ENCODE data around the gene DTL. TPM values are rescaled to one million over a fixed set of nuclear protein-coding genes. Genes with fewer than 3 reads are reported as not detected.

DTL gene
- polyA plus RNA-seq, 1 of the 3 experiments (the other 2 are of a cell fraction), result 9.3 TPM

- no peaks in the 10 kb centered on the region; the same call in 1 of the 2 replicates for H3K79me2 ChIP-seq (ENCODE audit: insufficient read depth)
- no peak overlapping the region for H3K9ac ChIP-seq
- no peak for DNase-seq
- no peaks in the 10 kb centered on the region for H4K20me1 ChIP-seq (ENCODE audit: insufficient read depth)
- no peaks in the 10 kb centered on the region for H3K27me3 ChIP-seq (ENCODE audit: insufficient read depth)
- 79% methylated on average over 2 of the region's 2 CpGs for WGBS (ENCODE audit: low lambda C conversion rate)
- CTCF ChIA-PET, result interaction anchor here (0.8 to 3.5 kb wide), 5 partner anchors 8 to 316 kb away, joined by 3 to 46 read pairs (median 4); partner anchors contain the start of genes DTL and INTS7
- H3K9me3 ChIP-seq, result no peaks in the 10 kb centered on the region
- H3K4me3 ChIP-seq (ENCODE audit: low read depth in 2 of 2, low read length in 1 of 2), result no peak overlapping the region
- POLR2A ChIA-PET, result no interaction called here
- TF ChIP-seq NFIC (IDR thresholded peaks at IDR 0.05; ENCODE audit: borderline replicate concordance) (no peak), MEF2A (IDR thresholded peaks at IDR 0.05; ENCODE audit: borderline replicate concordance, low read depth) (no peak), RCOR1 (IDR thresholded peaks at IDR 0.05; ENCODE audit: low read length) (no peak)
- TF ChIP-seq, protein P1, sequence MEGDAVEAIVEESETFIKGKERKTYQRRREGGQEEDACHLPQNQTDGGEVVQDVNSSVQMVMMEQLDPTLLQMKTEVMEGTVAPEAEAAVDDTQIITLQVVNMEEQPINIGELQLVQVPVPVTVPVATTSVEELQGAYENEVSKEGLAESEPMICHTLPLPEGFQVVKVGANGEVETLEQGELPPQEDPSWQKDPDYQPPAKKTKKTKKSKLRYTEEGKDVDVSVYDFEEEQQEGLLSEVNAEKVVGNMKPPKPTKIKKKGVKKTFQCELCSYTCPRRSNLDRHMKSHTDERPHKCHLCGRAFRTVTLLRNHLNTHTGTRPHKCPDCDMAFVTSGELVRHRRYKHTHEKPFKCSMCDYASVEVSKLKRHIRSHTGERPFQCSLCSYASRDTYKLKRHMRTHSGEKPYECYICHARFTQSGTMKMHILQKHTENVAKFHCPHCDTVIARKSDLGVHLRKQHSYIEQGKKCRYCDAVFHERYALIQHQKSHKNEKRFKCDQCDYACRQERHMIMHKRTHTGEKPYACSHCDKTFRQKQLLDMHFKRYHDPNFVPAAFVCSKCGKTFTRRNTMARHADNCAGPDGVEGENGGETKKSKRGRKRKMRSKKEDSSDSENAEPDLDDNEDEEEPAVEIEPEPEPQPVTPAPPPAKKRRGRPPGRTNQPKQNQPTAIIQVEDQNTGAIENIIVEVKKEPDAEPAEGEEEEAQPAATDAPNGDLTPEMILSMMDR (IDR thresholded peaks at IDR 0.05), result no peak
- TF ChIP-seq, protein P2, sequence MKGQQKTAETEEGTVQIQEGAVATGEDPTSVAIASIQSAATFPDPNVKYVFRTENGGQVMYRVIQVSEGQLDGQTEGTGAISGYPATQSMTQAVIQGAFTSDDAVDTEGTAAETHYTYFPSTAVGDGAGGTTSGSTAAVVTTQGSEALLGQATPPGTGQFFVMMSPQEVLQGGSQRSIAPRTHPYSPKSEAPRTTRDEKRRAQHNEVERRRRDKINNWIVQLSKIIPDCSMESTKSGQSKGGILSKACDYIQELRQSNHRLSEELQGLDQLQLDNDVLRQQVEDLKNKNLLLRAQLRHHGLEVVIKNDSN (IDR thresholded peaks at IDR 0.05; ENCODE audit: borderline replicate concordance, low read depth), result no peak
- no peak overlapping the region for H3K4me2 ChIP-seq
- H3F3A ChIP-seq (replicated peaks; ENCODE audit: insufficient read depth), result no peaks in the 10 kb centered on the region
- H3K9me2 ChIP-seq, result no peaks in the 10 kb centered on the region
- no peak overlapping the region for H2AFZ ChIP-seq (ENCODE audit: low read depth)
- H3K36me3 ChIP-seq (replicated peaks in 1 of 2; ENCODE audit: control insufficient read depth in 1 of 2, insufficient read depth in 2 of 2, low read length in 1 of 2), result peaks cover 25 to 56% of the 10 kb centered on the region in 2 experiments
- no peak overlapping the region for H3K27ac ChIP-seq (ENCODE audit: low read depth in 2 of 2, low read length in 1 of 2)
- no peaks in the 10 kb centered on the region for H3K4me1 ChIP-seq (ENCODE audit: control insufficient read depth in 1 of 2, insufficient read depth in 2 of 2, low read depth in 1 of 2, low read length in 1 of 2)
Measured at GRCh38 chr1:212013672-212014071, 21.9 kb upstream of the DTL start.

- Histone ChIP-seq H3K27ac (ENCODE audit: low read depth in 2 of 2, low read length in 1 of 2) (no peak overlapping the region), H3K79me2 (ENCODE audit: insufficient read depth) (peaks cover 35% of the 10 kb centered on the region), H3F3A (replicated peaks; ENCODE audit: insufficient read depth) (no peaks in the 10 kb centered on the region), H3K9me3 (no peaks in the 10 kb centered on the region), H3K4me2 (no peak overlapping the region), H3K9ac (no peak overlapping the region), H3K4me1 (ENCODE audit: control insufficient read depth in 1 of 2, insufficient read depth in 2 of 2, low read depth in 1 of 2, low read length in 1 of 2) (peaks cover 0 to 2% of the 10 kb centered on the region in 2 experiments; a peak in 1 of 4 replicates), H3K9me2 (no peaks in the 10 kb centered on the region), H2AFZ (ENCODE audit: low read depth) (no peak overlapping the region), H4K20me1 (ENCODE audit: insufficient read depth) (no peaks in the 10 kb centered on the region), H3K27me3 (ENCODE audit: insufficient read depth) (no peaks in the 10 kb centered on the region), H3K4me3 (ENCODE audit: low read depth in 2 of 2, low read length in 1 of 2) (no peak overlapping the region), H3K36me3 (replicated peaks in 1 of 2; ENCODE audit: control insufficient read depth in 1 of 2, insufficient read depth in 2 of 2, low read length in 1 of 2) (peaks cover 17 to 36% of the 10 kb centered on the region in 2 experiments)
- WGBS (ENCODE audit: low lambda C conversion rate), result 89% methylated on average over 2 of the region's 2 CpGs
- CTCF ChIA-PET, result interaction anchor here (3.7 kb wide), 1 partner anchor 13 kb away, joined by 28 read pairs; the partner anchor contains the start of genes DTL and INTS7
- DNase-seq, result no peak
- TF ChIP-seq FOXM1 (IDR thresholded peaks at IDR 0.05; ENCODE audit: low read depth) (no peak), RCOR1 (IDR thresholded peaks at IDR 0.05; ENCODE audit: low read length) (no peak), RAD21 (IDR thresholded peaks at IDR 0.05; ENCODE audit: low read length) (no peak), MXI1 (IDR thresholded peaks at IDR 0.05; ENCODE audit: low read depth, low read length) (no peak), CHD2 (IDR thresholded peaks at IDR 0.05; ENCODE audit: low read length, partially characterized antibody) (no peak), POLR2AphosphoS5 (IDR thresholded peaks at IDR 0.05; ENCODE audit: low read depth, low read length) (no peak), FOXJ3 (CRISPR knock-in tag; IDR thresholded peaks at IDR 0.05) (no peak), TCF12 (IDR thresholded peaks at IDR 0.05) (no peak), ZBTB33 (IDR thresholded peaks at IDR 0.05; ENCODE audit: borderline replicate concordance, low read depth) (no peak), SIN3A (IDR thresholded peaks at IDR 0.05; ENCODE audit: borderline replicate concordance, low read depth, low read length) (no peak), RXRA (IDR thresholded peaks at IDR 0.05; ENCODE audit: borderline replicate concordance, low read depth) (no peak), RFX5 (IDR thresholded peaks at IDR 0.05; ENCODE audit: low read length) (no peak)
- TF ChIP-seq, protein P3, sequence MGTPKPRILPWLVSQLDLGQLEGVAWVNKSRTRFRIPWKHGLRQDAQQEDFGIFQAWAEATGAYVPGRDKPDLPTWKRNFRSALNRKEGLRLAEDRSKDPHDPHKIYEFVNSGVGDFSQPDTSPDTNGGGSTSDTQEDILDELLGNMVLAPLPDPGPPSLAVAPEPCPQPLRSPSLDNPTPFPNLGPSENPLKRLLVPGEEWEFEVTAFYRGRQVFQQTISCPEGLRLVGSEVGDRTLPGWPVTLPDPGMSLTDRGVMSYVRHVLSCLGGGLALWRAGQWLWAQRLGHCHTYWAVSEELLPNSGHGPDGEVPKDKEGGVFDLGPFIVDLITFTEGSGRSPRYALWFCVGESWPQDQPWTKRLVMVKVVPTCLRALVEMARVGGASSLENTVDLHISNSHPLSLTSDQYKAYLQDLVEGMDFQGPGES (IDR thresholded peaks at IDR 0.05; ENCODE audit: low read depth, low read length), result no peak
- TF ChIP-seq, protein P4, sequence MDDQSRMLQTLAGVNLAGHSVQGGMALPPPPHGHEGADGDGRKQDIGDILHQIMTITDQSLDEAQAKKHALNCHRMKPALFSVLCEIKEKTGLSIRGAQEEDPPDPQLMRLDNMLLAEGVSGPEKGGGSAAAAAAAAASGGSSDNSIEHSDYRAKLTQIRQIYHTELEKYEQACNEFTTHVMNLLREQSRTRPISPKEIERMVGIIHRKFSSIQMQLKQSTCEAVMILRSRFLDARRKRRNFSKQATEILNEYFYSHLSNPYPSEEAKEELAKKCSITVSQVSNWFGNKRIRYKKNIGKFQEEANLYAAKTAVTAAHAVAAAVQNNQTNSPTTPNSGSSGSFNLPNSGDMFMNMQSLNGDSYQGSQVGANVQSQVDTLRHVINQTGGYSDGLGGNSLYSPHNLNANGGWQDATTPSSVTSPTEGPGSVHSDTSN (IDR thresholded peaks at IDR 0.05), result no peak
- TF ChIP-seq, protein P1 (IDR thresholded peaks at IDR 0.05), result no peak
- POLR2A ChIA-PET, result no interaction called here
Measured at GRCh38 chr1:212020975-212021374, 14.6 kb upstream of the DTL start.

Data from SK-N-SH (cell line).